Neural cell (in vitro differentiated cells): ENCODE measurements around the gene WDR26. TPM values are rescaled to one million over a fixed set of nuclear protein-coding genes. Genes with fewer than 3 reads are reported as not detected.

Experiments used
- H2AFZ ChIP-seq: fragments of 200-600, 300-800 bp; sonication (generic), shearing (Covaris generic); 2 replicates; pipeline ENCODE4 v1.6.0; 2014; ENCODE audit warnings: low read depth, mild to moderate bottlenecking, antibody characterized with exemption, low read length, moderate library complexity
- H3F3A ChIP-seq: fragments of 200-600 bp; shearing (Covaris generic); 2 replicates; pipeline ENCODE4 v1.6.1; 2016; ENCODE audit warnings: mild to moderate bottlenecking, moderate library complexity, mixed read lengths, antibody characterized with exemption, low read length; ENCODE audit not compliant: insufficient read depth, poor library complexity, severe bottlenecking
- H3K27ac ChIP-seq: fragments of 200-600, 300-800 bp; sonication (generic), shearing (Covaris generic); 2 replicates; pipeline ENCODE4 v1.5.1; 2014; ENCODE audit warnings: mild to moderate bottlenecking, low read length, moderate library complexity
- H3K27me3 ChIP-seq: fragments of 300-800, 200-600 bp; sonication (generic), shearing (Covaris generic); 2 replicates; pipeline ENCODE4 v1.6.0; 2014; ENCODE audit warnings: mild to moderate bottlenecking, low read depth, low read length, moderate library complexity; ENCODE audit not compliant: insufficient read depth
- H3K36me3 ChIP-seq: fragments of 300-800, 200-600 bp; sonication (generic), shearing (Covaris generic); 2 replicates; pipeline ENCODE4 v1.5.1; 2014; ENCODE audit warnings: mild to moderate bottlenecking, antibody characterized with exemption, low read length, moderate library complexity; ENCODE audit not compliant: insufficient read depth
- H3K4me2 ChIP-seq: fragments of 300-800, 200-600 bp; sonication (generic), shearing (Covaris generic); 2 replicates; pipeline ENCODE4 v1.6.0; 2014; ENCODE audit warnings: mild to moderate bottlenecking, low read length
- H3K4me3 ChIP-seq: fragments of 300-800, 200-600 bp; sonication (generic), shearing (Covaris generic); 2 replicates; pipeline ENCODE4 v1.5.1; 2014; ENCODE audit warnings: mild to moderate bottlenecking, low read length, moderate library complexity
- H3K79me2 ChIP-seq: fragments of 200-600 bp; shearing (Covaris generic); replicated peaks from 2 replicates; pipeline ENCODE4 v1.6.0; 2014; ENCODE audit warnings: mild to moderate bottlenecking, low read length, moderate library complexity; ENCODE audit not compliant: insufficient read depth
- H3K9ac ChIP-seq: fragments of 300-800, 200-600 bp; sonication (generic), shearing (Covaris generic); 2 replicates; pipeline ENCODE4 v1.6.1; 2016; ENCODE audit warnings: mild to moderate bottlenecking, low read length, mixed read lengths
- H3K9me2 ChIP-seq: fragments of 200-600 bp; shearing (Covaris generic); 2 replicates; pipeline ENCODE4 v1.6.1; 2016; ENCODE audit warnings: mild to moderate bottlenecking, low read length, mixed read lengths; ENCODE audit not compliant: insufficient read depth
- H3K9me3 ChIP-seq: fragments of 200-600, 300-800 bp; sonication (generic), shearing (Covaris generic); 2 replicates; pipeline ENCODE4 v1.6.1; 2016; ENCODE audit warnings: mild to moderate bottlenecking, mixed run types, low read length, moderate library complexity, mixed read lengths
- H4K20me1 ChIP-seq: fragments of 200-600 bp; shearing (Covaris generic); 2 replicates; pipeline ENCODE4 v1.6.1; 2016; ENCODE audit warnings: mild to moderate bottlenecking, mixed run types; ENCODE audit not compliant: insufficient read depth
- EP300 ChIP-seq: fragments of 450-650 bp; conservative IDR thresholded peaks from 2 replicates; pipeline ENCODE4 v1.6.1; 2014; ENCODE audit warnings: antibody characterized with exemption, mild to moderate bottlenecking, moderate library complexity; ENCODE audit not compliant: poor library complexity, severe bottlenecking
- EZH2 ChIP-seq: fragments of 200-600, 300-800 bp; shearing (Covaris generic), sonication (generic); IDR thresholded peaks from 2 replicates; pipeline ENCODE4 v1.6.1; 2014; ENCODE audit warnings: antibody characterized with exemption, low read length, borderline replicate concordance, mild to moderate bottlenecking; ENCODE audit not compliant: insufficient read depth, poor library complexity, severe bottlenecking
- MXI1 ChIP-seq: fragments of 450-650 bp; conservative IDR thresholded peaks from 2 replicates; pipeline ENCODE4 v1.6.1; 2014; ENCODE audit warnings: antibody characterized with exemption, mild to moderate bottlenecking; ENCODE audit not compliant: poor library complexity, severe bottlenecking
- POLR2AphosphoS5 ChIP-seq: IDR thresholded peaks from 2 replicates; pipeline ENCODE4 v1.6.1; 2012
- RAD21 ChIP-seq: fragments of 450-650 bp; conservative IDR thresholded peaks from 2 replicates; pipeline ENCODE4 v1.6.1; 2014; ENCODE audit warnings: antibody characterized with exemption, mild to moderate bottlenecking, moderate library complexity
- SMC3 ChIP-seq: fragments of 450-650 bp; conservative IDR thresholded peaks from 2 replicates; pipeline ENCODE4 v1.6.1; 2014; ENCODE audit warnings: antibody characterized with exemption, mild to moderate bottlenecking, moderate library complexity; ENCODE audit not compliant: poor library complexity
- TAF1 ChIP-seq: IDR thresholded peaks from 2 replicates; pipeline ENCODE4 v1.6.1; 2012; ENCODE audit warnings: low read depth
- polyA plus RNA-seq: library from polyadenylated mRNA; depleted of rRNA; stranded (reverse); fragments of >200 nt; gene quantifications from 2 replicates; pipeline ENCODE4 v1.2.3, GENCODE V29; 2014
- TF ChIP-seq, protein P1 (sequence below): IDR thresholded peaks from 2 replicates; pipeline ENCODE4 v1.6.1; 2012; ENCODE audit warnings: borderline replicate concordance
- TF ChIP-seq, protein P2 (sequence below): fragments of 450-650 bp; IDR thresholded peaks from 2 replicates; pipeline ENCODE4 v1.5.1; 2014; ENCODE audit warnings: antibody characterized with exemption, mild to moderate bottlenecking, moderate library complexity; ENCODE audit not compliant: poor library complexity, severe bottlenecking

The WDR26 gene
- polyA plus RNA-seq, 1 donor from 2014 or later: 89.6 TPM

DNA sequence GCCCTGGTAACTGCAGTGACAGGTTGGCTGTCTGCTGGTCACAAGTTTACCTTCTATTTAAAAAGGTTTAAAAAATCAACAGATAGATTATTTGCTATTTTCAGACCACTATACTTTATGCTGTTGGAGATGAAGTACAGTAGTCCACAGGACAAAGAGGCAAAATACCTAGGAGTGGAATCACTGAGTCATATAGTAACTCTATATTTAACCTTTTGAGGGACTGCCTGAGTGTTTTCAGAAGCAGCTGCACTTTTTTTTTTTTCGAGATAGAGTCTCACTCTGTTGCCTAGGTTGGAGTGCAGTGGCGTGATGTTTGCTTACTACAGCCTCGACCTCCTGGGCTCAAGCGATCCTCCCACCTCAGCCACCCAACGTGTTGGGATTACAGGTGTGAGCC lies 66.2 kb downstream of the WDR26 start:
- H3K9ac ChIP-seq: no peak overlapping the region
- no peaks in the 10 kb centered on the region for H3K9me2 ChIP-seq
- H3K27ac ChIP-seq: no peak overlapping the region
- no peaks in the 10 kb centered on the region for H3F3A ChIP-seq
- H3K79me2 ChIP-seq: peaks cover 17% of the 10 kb centered on the region
- no peaks in the 10 kb centered on the region for H4K20me1 ChIP-seq
- no peaks in the 10 kb centered on the region for H3K27me3 ChIP-seq
- no peak overlapping the region for H2AFZ ChIP-seq
- TF ChIP-seq TAF1: no peak
- no peak for TF ChIP-seq RAD21
- TF ChIP-seq POLR2AphosphoS5: no peak
- TF ChIP-seq SMC3: no peak
- no peak for TF ChIP-seq EP300
- TF ChIP-seq, protein P1, sequence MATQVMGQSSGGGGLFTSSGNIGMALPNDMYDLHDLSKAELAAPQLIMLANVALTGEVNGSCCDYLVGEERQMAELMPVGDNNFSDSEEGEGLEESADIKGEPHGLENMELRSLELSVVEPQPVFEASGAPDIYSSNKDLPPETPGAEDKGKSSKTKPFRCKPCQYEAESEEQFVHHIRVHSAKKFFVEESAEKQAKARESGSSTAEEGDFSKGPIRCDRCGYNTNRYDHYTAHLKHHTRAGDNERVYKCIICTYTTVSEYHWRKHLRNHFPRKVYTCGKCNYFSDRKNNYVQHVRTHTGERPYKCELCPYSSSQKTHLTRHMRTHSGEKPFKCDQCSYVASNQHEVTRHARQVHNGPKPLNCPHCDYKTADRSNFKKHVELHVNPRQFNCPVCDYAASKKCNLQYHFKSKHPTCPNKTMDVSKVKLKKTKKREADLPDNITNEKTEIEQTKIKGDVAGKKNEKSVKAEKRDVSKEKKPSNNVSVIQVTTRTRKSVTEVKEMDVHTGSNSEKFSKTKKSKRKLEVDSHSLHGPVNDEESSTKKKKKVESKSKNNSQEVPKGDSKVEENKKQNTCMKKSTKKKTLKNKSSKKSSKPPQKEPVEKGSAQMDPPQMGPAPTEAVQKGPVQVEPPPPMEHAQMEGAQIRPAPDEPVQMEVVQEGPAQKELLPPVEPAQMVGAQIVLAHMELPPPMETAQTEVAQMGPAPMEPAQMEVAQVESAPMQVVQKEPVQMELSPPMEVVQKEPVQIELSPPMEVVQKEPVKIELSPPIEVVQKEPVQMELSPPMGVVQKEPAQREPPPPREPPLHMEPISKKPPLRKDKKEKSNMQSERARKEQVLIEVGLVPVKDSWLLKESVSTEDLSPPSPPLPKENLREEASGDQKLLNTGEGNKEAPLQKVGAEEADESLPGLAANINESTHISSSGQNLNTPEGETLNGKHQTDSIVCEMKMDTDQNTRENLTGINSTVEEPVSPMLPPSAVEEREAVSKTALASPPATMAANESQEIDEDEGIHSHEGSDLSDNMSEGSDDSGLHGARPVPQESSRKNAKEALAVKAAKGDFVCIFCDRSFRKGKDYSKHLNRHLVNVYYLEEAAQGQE: no peak
- no peak for TF ChIP-seq MXI1
- TF ChIP-seq, protein P2, sequence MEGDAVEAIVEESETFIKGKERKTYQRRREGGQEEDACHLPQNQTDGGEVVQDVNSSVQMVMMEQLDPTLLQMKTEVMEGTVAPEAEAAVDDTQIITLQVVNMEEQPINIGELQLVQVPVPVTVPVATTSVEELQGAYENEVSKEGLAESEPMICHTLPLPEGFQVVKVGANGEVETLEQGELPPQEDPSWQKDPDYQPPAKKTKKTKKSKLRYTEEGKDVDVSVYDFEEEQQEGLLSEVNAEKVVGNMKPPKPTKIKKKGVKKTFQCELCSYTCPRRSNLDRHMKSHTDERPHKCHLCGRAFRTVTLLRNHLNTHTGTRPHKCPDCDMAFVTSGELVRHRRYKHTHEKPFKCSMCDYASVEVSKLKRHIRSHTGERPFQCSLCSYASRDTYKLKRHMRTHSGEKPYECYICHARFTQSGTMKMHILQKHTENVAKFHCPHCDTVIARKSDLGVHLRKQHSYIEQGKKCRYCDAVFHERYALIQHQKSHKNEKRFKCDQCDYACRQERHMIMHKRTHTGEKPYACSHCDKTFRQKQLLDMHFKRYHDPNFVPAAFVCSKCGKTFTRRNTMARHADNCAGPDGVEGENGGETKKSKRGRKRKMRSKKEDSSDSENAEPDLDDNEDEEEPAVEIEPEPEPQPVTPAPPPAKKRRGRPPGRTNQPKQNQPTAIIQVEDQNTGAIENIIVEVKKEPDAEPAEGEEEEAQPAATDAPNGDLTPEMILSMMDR: no peak
- TF ChIP-seq EZH2: no peak
- no peaks in the 10 kb centered on the region for H3K9me3 ChIP-seq
- H3K4me3 ChIP-seq: no peak overlapping the region
- no peaks in the 10 kb centered on the region for H3K36me3 ChIP-seq
- no peak overlapping the region for H3K4me2 ChIP-seq

DNA sequence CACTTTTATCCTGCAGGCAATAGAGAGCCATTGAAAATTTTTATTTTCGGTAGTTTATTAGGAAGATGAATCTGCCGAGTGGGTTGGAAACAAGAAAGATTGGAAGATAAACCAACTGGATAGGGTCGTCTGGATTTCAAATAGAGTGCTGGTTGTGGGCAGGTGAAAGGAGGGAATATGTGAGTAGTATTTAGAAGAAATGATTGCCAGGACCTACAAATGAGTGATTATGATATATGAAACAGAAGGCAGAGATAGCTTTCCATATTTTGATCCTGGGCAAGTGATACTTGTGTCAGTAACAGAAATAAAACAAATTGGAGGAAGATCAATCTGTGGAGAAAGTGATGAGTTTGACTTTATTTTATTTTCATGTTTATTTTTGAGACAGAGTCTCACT lies 75.4 kb downstream of the WDR26 start:
- no peak overlapping the region for H3K27ac ChIP-seq
- H3F3A ChIP-seq: no peaks in the 10 kb centered on the region
- peak overlapping the region; percentile 78 for H3K4me3 ChIP-seq
- H3K4me2 ChIP-seq: no peak overlapping the region
- H2AFZ ChIP-seq: no peak overlapping the region
- no peaks in the 10 kb centered on the region for H3K27me3 ChIP-seq
- no peak overlapping the region for H3K9ac ChIP-seq
- no peaks in the 10 kb centered on the region for H3K36me3 ChIP-seq
- no peaks in the 10 kb centered on the region for H3K9me2 ChIP-seq
- H4K20me1 ChIP-seq: no peaks in the 10 kb centered on the region
- no peaks in the 10 kb centered on the region for H3K9me3 ChIP-seq
- TF ChIP-seq RAD21 (no peak), EZH2 (no peak), POLR2AphosphoS5 (no peak), MXI1 (no peak), TAF1 (no peak)
- TF ChIP-seq, protein P2: no peak
- peaks cover 49% of the 10 kb centered on the region for H3K79me2 ChIP-seq
